H1 (cell line): Measurements from ENCODE around the gene MMP8. TPM values are rescaled to one million over a fixed set of nuclear protein-coding genes. Genes with fewer than 3 reads are reported as not detected.

Experiments
- CTCF ChIA-PET: fragments of 300-600 bp; sonication (Branson Sonifier 250); formaldehyde crosslinking; loops from one replicate; lab custom pipeline; 2021; ENCODE audit not compliant: partially characterized antibody; lab: Charles Lee
- POLR2A ChIA-PET: fragments of 300-600 bp; sonication (Branson Sonifier 250); formaldehyde crosslinking; loops from one replicate; lab custom pipeline; 2021; ENCODE audit warnings: inconsistent platforms; ENCODE audit not compliant: partially characterized antibody; lab: Charles Lee
- DNase-seq, 2 experiments: peaks; one replicate each; pipeline versions ENCODE4 v3.0.0 to v3.0.0-alpha.2; 2010 to 2022; ENCODE audit warnings: low spot score in 2 of 2, low read depth in 1 of 2, mixed read lengths in 1 of 2
- FAIRE-seq: peaks from 2 replicates; lab custom pipeline; 2011; peaks lifted over from hg19 to GRCh38; lab: Jason Lieb, UNC
- H2AFZ ChIP-seq: 2 replicates; pipeline ENCODE4 v1.8.1; 2012; ENCODE audit warnings: low read length, inconsistent platforms
- H2AK5ac ChIP-seq: 2 replicates; pipeline ENCODE4 v1.6.1; 2013; ENCODE audit warnings: low read depth, low read length
- H2BK120ac ChIP-seq: replicated peaks from 2 replicates; pipeline ENCODE3; 2013; ENCODE audit warnings: low read depth, low read length, inconsistent platforms
- H2BK12ac ChIP-seq: 2 replicates; pipeline ENCODE4 v1.6.1; 2013; ENCODE audit warnings: low read depth, low read length
- H2BK15ac ChIP-seq: 2 replicates; pipeline ENCODE4 v1.6.1; 2013; ENCODE audit warnings: low read length
- H2BK20ac ChIP-seq: 2 replicates; pipeline ENCODE4 v1.6.1; 2013; ENCODE audit warnings: low read length
- H2BK5ac ChIP-seq: 2 replicates; pipeline ENCODE4 v1.6.1; 2013; ENCODE audit warnings: low read depth, low read length
- H3K14ac ChIP-seq: 2 replicates; pipeline ENCODE4 v1.6.1; 2013; ENCODE audit warnings: inconsistent platforms; ENCODE audit not compliant: insufficient read length
- H3K18ac ChIP-seq: 2 replicates; pipeline ENCODE4 v1.6.1; 2013; ENCODE audit warnings: low read length; ENCODE audit errors: extremely low read depth
- H3K23ac ChIP-seq: 2 replicates; pipeline ENCODE4 v1.6.1; 2013; ENCODE audit warnings: inconsistent platforms; ENCODE audit not compliant: insufficient read length
- H3K23me2 ChIP-seq: 2 replicates; pipeline ENCODE4 v1.6.1; 2013; ENCODE audit warnings: low read depth, low read length
- H3K27ac ChIP-seq: 2 replicates; pipeline ENCODE4 v1.6.1; 2011; ENCODE audit warnings: low read depth, low read length, inconsistent platforms
- H3K27me3 ChIP-seq, 4 experiments: replicated peaks in 1 of 4; 1 replicate in 1 of 4; 2 replicates in 3 of 4; pipeline versions ENCODE4 v1.6.1 to v1.8.1; 2011 to 2013; ENCODE audit warnings: low read length in 3 of 4, mild to moderate bottlenecking in 3 of 4, inconsistent platforms in 2 of 4, mixed read lengths in 2 of 4, moderate library complexity in 1 of 4; ENCODE audit not compliant: control insufficient read depth in 3 of 4, insufficient read depth in 3 of 4; ENCODE audit errors: extremely low read depth in 1 of 4
- H3K36me3 ChIP-seq, 4 experiments: 2 replicates each; pipeline versions ENCODE4 v1.6.1 to v1.8.1; 2011 to 2013; ENCODE audit warnings: mild to moderate bottlenecking in 4 of 4, low read length in 3 of 4, moderate library complexity in 2 of 4, control low read depth in 1 of 4, inconsistent platforms in 1 of 4; ENCODE audit not compliant: insufficient read depth in 4 of 4, control insufficient read depth in 2 of 4
- H3K4ac ChIP-seq: replicated peaks from 2 replicates; pipeline ENCODE3; 2013; ENCODE audit warnings: low read length, low read depth, mixed read lengths, inconsistent platforms; ENCODE audit not compliant: insufficient read length
- H3K4me1 ChIP-seq, 4 experiments: replicated peaks in 1 of 4; 1 replicate in 1 of 4; 2 replicates in 3 of 4; pipeline versions ENCODE4 v1.6.1 to v1.8.1; 2011 to 2013; ENCODE audit warnings: low read length in 3 of 4, inconsistent platforms in 2 of 4, mixed read lengths in 1 of 4; ENCODE audit not compliant: insufficient read depth in 4 of 4, control insufficient read depth in 3 of 4
- H3K4me2 ChIP-seq, 2 experiments: 2 replicates each; pipeline versions ENCODE4 v1.6.1 to v1.8.1; 2011 to 2013; ENCODE audit warnings: low read depth in 2 of 2, low read length in 2 of 2, control low read depth in 1 of 2, inconsistent platforms in 1 of 2, mild to moderate bottlenecking in 1 of 2; ENCODE audit not compliant: insufficient read depth in 1 of 2
- H3K4me3 ChIP-seq, 4 experiments: fragments of 200-600, 300-600 bp in 1 of 4; sonication (generic), shearing (Covaris generic), sonication (Bioruptor Twin) in 1 of 4; 2 replicates each; pipeline versions ENCODE4 v1.5.1 to v1.8.1; 2011 to 2016; ENCODE audit warnings: low read length in 4 of 4, low read depth in 3 of 4, control low read depth in 2 of 4, inconsistent platforms in 2 of 4, mild to moderate bottlenecking in 2 of 4, mixed read lengths in 1 of 4, moderate library complexity in 1 of 4; ENCODE audit not compliant: insufficient read depth in 2 of 4; ENCODE audit errors: extremely low read depth in 1 of 4
- H3K56ac ChIP-seq: replicated peaks from 2 replicates; pipeline ENCODE3; 2013; ENCODE audit warnings: low read depth, mild to moderate bottlenecking, mixed read lengths, low read length, inconsistent platforms; ENCODE audit not compliant: insufficient read length
- H3K79me1 ChIP-seq: 2 replicates; pipeline ENCODE4 v1.6.1; 2013; ENCODE audit warnings: low read depth, low read length, control low read depth
- H3K79me2 ChIP-seq, 2 experiments: 2 replicates each; pipeline versions ENCODE4 v1.6.1 to v1.8.1; 2012 to 2013; ENCODE audit warnings: low read length in 2 of 2, mild to moderate bottlenecking in 2 of 2, inconsistent platforms in 1 of 2; ENCODE audit not compliant: insufficient read depth in 2 of 2, control insufficient read depth in 1 of 2
- H3K9ac ChIP-seq, 4 experiments: replicated peaks in 1 of 4; 1 replicate in 1 of 4; 2 replicates in 3 of 4; pipeline versions ENCODE4 v1.6.1 to v1.8.1; 2011 to 2013; ENCODE audit warnings: low read depth in 3 of 4, low read length in 3 of 4, control low read depth in 2 of 4, mild to moderate bottlenecking in 2 of 4, moderate library complexity in 2 of 4, inconsistent platforms in 1 of 4; ENCODE audit errors: extremely low read depth in 1 of 4
- H3K9me3 ChIP-seq, 2 experiments: 2 replicates each; pipeline versions ENCODE4 v1.6.1 to v1.8.1; 2012 to 2013; ENCODE audit warnings: mild to moderate bottlenecking in 2 of 2, moderate library complexity in 2 of 2, control low read depth in 1 of 2, inconsistent platforms in 1 of 2, low read depth in 1 of 2, low read length in 1 of 2, mixed read lengths in 1 of 2; ENCODE audit not compliant: insufficient read depth in 2 of 2
- H4K20me1 ChIP-seq, 2 experiments: replicated peaks in 1 of 2; 2 replicates each; pipeline versions ENCODE3 to v1.8.1; 2011 to 2013; ENCODE audit warnings: inconsistent platforms in 2 of 2, low read length in 2 of 2, mild to moderate bottlenecking in 1 of 2; ENCODE audit not compliant: insufficient read depth in 2 of 2, control insufficient read depth in 1 of 2
- H4K5ac ChIP-seq: 2 replicates; pipeline ENCODE4 v1.6.1; 2013; ENCODE audit warnings: low read length, low read depth, mixed read lengths, inconsistent platforms; ENCODE audit not compliant: insufficient read length
- H4K8ac ChIP-seq: 2 replicates; pipeline ENCODE4 v1.8.0; 2013; ENCODE audit warnings: mild to moderate bottlenecking, moderate library complexity, low read length, inconsistent platforms; ENCODE audit not compliant: insufficient read depth; ENCODE audit errors: extremely low read depth
- H4K91ac ChIP-seq: replicated peaks from 2 replicates; pipeline ENCODE3; 2013; ENCODE audit warnings: low read length, mixed read lengths, inconsistent platforms; ENCODE audit not compliant: insufficient read length
- PHF8 ChIP-seq: fragments of 200-600 bp; sonication (generic); conservative IDR thresholded peaks from 2 replicates; pipeline ENCODE4 v1.7.1; 2012; ENCODE audit warnings: low read depth, mild to moderate bottlenecking, inconsistent platforms, low read length, moderate library complexity
- RAD21 ChIP-seq, 2 experiments: IDR thresholded peaks in 1 of 2; conservative IDR thresholded peaks in 1 of 2; 2 replicates each; pipeline ENCODE4 v1.6.1; 2011; ENCODE audit warnings: low read depth in 2 of 2, low read length in 2 of 2, improper control_type of control experiment in 1 of 2, inconsistent platforms in 1 of 2, mild to moderate bottlenecking in 1 of 2, moderate library complexity in 1 of 2
- polyA plus RNA-seq, 7 experiments: library from polyadenylated mRNA; depleted of rRNA in 3 of 7; stranded (reverse) in 5 of 7; unstranded in 2 of 7; fragments of >200 nt in 5 of 7; fragments of 200-250 nt in 2 of 7; gene quantifications; 1 replicate in 5 of 7; 2 replicates in 1 of 7; 4 replicates in 1 of 7; pipeline versions ENCODE4 v1.2.1 to v1.2.3, GENCODE V29; 2011 to 2013; ENCODE audit warnings: missing spikeins in 2 of 7, mixed read lengths in 2 of 7
- total RNA-seq: library from RNA; stranded (reverse); fragmentation: NEBNext Ultra II Directional; extraction: Animal tissue kit (Norgen Biotek cat#: 25700); gene quantifications from 2 replicates; pipeline ENCODE4 v1.2.1, GENCODE V29; 2021

Gene MMP8
- total and polyA plus RNA-seq, 2 of the 8 experiments (the other 6 are each of a cell fraction or from before 2014, with no cell fraction given) = not detected

DNA sequence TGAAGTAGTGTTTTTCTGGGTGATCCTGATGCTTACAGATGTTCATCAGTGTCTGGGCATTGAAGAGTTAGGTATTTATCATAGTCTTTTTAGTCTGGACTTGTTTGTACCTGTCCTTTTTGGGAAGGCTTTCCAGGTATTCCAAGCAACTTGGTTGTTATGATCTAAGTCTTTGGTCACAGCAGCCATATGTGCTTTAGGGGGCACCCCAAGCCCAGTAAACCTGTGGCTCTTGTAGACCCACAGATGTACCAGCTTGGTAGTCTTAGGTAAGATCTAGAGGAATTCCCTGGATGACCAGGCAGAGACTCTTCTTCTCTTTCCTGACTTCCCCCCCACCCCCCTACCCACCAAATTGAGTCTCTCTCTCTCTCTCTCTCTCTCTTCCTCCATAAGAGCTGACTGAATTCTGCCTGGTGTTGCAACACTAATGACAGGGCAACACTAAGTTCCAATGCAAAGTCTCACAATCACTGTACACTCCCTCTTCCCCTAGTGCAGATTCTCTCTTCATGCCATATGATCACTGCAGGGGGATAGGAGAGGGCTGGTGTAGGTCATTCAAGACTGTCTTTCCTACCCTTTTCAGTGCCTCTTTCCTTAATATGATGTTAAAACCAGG, 24.5 kb upstream of the MMP8 start:
- Histone ChIP-seq H2AFZ (no peak overlapping the region), H3K4ac (no peak overlapping the region), H3K36me3 (peaks cover 0 to 5% (median 0%) of the 10 kb centered on the region in 4 experiments; a peak in 3 of 8 replicates), H3K27ac (no peak overlapping the region), H3K56ac (no peak overlapping the region), H2BK120ac (no peak overlapping the region), H2BK5ac (no peak overlapping the region), H3K18ac (no peak overlapping the region), H3K14ac (no peak overlapping the region), H3K79me2 (no peaks in the 10 kb centered on the region), H3K23ac (no peak overlapping the region), H3K27me3 (no peaks in the 10 kb centered on the region), H4K91ac (no peak overlapping the region), H3K4me1 (peaks cover 0 to 5% (median 4%) of the 10 kb centered on the region in 4 experiments; a peak in 4 of 7 replicates), H3K23me2 (no peaks in the 10 kb centered on the region), H2BK15ac (no peak overlapping the region), H3K9me3 (no peaks in the 10 kb centered on the region), H4K8ac (no peak overlapping the region), H2BK12ac (no peak overlapping the region), H3K9ac (no peak overlapping the region), H2BK20ac (no peak overlapping the region), H3K4me2 (no peak overlapping the region), H3K79me1 (no peaks in the 10 kb centered on the region), H4K5ac (no peak overlapping the region), H3K4me3 (no peak overlapping the region), H4K20me1 (no peaks in the 10 kb centered on the region), H2AK5ac (no peak overlapping the region)
- TF ChIP-seq PHF8 (no peak), RAD21 (IDR thresholded peaks at IDR 0.05 in 1 of 2, conservative IDR thresholded peaks at IDR 0.05 in 1 of 2; ENCODE audit: low read depth in 2 of 2, low read length in 2 of 2) (peak; percentile 35 to 45)
- no peak for DNase-seq
- ChIA-PET POLR2A (no interaction called here), CTCF (interaction anchor here (0.6 to 3.4 kb wide), 4 partner anchors 11 to 188 kb away, joined by 3 to 12 read pairs (median 4); no protein-coding TSS in a partner anchor)
- no peak for FAIRE-seq
